ENCODE data around the gene ACAP1.

The ACAP1 gene

GRCh38 chr17:7391307-7391706 is 55.0 kb downstream of the ACAP1 start:
- DNase-seq = no peak

DNA sequence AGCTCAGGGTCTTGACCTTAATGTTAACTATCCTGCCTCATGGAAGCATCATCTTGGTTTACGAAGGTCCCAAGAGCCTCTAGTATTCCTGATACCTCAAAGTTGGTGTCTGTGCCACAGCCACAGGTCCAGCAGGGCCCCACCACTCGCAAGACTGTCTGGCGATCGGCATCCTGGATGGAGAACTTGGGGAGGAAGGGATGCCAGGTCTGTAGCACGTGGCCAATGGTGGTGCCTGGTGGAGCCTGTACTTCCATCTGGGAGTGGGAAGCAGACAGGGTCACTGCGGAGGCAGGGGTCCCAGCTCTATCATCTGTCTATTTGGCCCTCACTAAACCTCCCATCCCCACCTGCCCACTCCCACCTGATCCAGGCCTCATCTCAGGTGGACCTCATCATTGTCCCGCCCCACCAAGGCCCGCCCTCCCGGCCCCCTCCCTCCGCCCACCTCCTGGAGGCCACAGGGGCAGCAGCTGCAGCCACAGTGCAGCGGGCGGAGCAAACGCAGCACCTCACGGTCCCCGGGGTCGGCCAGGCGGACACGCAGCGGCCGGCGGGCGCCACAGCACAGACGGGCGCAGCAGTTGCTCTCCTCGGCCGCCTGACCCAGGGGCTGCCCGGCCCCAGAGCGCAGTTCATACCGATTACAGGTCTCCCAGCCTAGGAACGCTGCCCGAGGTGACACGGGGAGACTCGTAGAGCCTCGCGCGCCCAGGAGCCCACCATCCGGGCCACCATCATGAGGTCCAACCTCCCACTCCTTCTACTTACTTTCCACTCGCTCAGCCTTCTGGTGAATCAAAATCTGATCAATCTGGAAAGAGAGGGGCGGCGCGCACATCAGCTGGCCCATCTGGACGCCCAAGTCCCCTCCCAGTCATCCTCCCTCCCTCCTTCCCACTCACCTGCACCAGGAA is 56.6 kb downstream of the ACAP1 start:
- no peak for DNase-seq

DNA sequence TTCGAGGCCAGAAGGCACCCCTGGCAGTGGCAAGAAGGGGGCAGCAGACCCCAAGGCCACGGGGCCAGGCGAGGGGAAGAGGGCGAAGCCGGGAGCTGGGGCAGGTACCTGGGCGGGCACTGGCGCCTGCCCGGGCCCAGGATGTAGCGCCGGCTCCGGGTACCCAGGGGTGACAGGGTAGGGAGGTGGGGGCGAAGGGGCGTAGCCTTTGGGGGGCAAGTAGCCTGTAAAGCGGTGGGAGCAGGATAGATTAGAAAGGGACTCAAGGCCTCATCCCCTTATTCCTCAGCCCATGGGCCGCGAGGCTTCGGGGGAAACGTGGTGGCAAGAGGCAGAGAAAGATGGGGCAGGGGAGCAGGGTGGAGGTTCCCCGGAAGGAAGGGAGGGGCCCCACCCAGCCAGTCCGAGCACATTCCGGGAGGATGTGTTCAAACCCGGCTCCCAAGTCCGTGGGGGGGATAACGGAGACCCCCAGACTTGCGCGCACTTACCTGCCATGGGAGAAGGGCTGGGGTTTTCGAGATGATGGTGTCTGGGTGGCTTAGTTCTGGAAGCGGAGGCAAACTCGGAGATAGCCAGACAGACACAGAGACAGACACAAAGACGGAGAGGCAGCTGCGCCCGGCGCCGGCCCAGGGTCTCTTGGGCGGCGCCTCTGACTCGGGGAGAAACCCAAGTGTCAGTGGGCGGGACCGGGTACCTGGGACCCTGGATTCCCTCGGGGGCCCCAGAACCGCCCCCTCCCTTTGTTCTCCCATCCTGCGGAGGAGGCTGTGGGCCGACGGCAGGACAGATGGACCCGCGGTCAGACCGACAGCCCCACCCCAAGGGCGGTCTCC is 57.5 kb downstream of the ACAP1 start:
- DNase-seq = peak; percentile 73

DNA sequence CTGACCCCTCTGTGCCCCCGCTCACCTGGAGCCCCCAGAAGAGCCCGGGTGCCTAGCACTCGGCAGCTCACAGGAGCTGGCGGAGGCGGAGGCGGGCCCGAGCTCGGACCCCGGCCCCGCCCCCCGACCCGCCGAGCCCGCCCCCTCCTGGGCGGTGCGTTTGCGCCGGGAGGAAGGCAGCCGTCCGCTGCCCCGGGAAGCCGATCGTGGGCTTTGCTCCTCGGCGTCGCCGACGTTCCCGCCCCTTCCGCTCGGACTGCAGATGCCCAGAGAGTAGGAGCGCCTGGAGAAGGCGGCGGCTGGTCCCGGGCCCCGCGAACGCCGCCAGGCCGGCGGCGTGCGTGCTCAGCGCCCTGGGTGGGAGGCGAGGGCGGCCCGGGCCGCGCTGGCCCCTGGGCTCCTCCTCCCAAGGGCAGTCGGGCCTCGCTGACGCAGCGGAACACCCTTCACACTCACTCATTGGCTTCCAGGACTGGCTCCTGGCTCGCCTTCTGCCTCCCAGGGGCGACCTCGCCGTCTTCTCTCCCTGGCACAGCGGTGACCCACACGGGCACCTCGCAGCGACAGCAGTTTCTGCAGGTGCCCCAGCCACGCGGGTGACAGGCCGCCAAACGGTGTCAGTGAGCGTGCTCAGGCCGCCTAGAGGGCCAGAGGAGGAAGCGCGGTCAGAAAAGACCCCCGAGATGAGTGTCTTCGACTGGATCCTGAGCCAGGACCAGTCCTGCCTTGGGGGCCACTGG is 58.3 kb downstream of the ACAP1 start, which contains the start of gene PLSCR3:
PLSCR3 (minus strand) TSS at position 74 of the 740 bp plus-strand sequence. CDS start 415 bp downstream, outside the sequence.
- peak; percentile 68 for DNase-seq

DNA sequence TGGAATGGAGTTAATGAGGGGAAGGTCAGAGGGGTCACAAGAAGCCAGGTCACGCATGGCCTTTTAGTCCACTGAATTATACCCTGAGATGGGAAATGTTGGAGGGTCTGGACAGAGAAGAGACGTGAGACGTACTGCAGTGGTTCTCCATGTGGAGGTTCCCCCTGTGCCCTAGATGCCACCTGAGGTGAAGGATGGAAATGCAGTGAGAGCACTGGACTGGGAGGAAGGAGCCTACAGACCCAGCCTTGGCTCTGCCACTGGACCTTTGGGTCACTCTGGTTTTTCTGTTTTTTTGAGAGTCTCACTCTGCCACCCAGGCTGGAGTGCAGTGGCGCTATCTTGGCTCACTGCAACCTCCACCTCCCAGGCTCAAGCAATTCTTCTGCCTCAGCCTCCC is 59.8 kb downstream of the ACAP1 start:
- DNase-seq = no peak

DNA sequence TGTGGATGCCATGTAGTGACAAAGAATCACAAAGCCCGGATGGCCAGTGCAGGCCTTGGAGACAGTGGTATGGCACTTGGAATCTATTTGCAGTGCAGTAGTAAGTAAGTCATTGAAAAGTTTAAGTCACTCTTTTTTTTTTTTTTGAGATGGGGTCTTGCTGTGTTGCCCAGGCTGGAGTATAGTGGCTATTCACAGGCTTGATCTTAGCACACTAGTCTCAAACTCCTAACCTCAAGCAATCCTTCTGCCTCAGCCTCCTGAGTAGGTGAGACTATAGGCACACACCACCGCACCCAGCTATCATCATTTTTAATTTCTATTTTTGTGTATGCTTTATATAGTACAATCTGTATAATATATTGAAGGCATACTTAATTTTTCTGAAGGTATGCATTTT is 62.3 kb downstream of the ACAP1 start:
- no peak for DNase-seq
